GM10248 (cell line): ENCODE data around the gene SPINK8.

Source experiments
- CTCF ChIA-PET: fragments of 300-600 bp; sonication (Branson Sonifier 250); formaldehyde crosslinking; extraction: SDS; loops from one replicate; lab custom pipeline; 2021; ENCODE audit warnings: antibody characterized with exemption; lab: Yijun Ruan, JAX
- POLR2A ChIA-PET: fragments of 350-650 bp; sonication (Branson Sonifier 250); formaldehyde crosslinking; extraction: SDS; loops from one replicate; lab custom pipeline; 2020; ENCODE audit warnings: antibody characterized with exemption; lab: Yijun Ruan, JAX
- DNase-seq: peaks from one replicate; pipeline ENCODE4 v3.0.0; 2012; ENCODE audit errors: extremely low spot score
- TF ChIP-seq, protein P1 (sequence below): IDR thresholded peaks from 2 replicates; pipeline ENCODE4 v1.5.1; 2012; ENCODE audit warnings: mild to moderate bottlenecking, low read depth; ENCODE audit errors: extremely low read depth, missing control alignments, control extremely low read depth

SPINK8 gene

DNA sequence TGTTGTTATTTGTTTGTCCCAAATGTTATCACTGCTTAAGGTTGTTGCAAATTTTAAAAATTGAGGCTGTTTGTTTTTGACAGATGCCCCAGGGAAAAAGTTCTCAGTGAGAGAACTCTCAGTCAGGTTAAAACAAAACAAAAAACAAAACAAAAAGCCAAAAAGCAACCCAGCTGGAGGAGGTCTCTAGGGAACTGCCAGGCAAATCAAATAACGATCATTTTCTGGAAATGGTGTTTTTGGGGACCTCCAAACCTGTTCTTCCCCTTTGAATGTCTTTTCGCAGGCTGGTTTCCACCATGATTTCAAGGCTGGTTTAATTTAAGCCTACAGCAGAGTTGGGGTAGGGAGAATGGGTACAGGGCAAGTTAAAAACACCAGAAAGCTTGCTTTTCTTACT, 27.2 kb downstream of the SPINK8 start:
- TF ChIP-seq, protein P1, sequence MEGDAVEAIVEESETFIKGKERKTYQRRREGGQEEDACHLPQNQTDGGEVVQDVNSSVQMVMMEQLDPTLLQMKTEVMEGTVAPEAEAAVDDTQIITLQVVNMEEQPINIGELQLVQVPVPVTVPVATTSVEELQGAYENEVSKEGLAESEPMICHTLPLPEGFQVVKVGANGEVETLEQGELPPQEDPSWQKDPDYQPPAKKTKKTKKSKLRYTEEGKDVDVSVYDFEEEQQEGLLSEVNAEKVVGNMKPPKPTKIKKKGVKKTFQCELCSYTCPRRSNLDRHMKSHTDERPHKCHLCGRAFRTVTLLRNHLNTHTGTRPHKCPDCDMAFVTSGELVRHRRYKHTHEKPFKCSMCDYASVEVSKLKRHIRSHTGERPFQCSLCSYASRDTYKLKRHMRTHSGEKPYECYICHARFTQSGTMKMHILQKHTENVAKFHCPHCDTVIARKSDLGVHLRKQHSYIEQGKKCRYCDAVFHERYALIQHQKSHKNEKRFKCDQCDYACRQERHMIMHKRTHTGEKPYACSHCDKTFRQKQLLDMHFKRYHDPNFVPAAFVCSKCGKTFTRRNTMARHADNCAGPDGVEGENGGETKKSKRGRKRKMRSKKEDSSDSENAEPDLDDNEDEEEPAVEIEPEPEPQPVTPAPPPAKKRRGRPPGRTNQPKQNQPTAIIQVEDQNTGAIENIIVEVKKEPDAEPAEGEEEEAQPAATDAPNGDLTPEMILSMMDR, result no peak
- POLR2A ChIA-PET, result no interaction called here
- CTCF ChIA-PET, result interaction anchor here (0.8 kb wide), 1 partner anchor 71 kb away, joined by 3 read pairs; no protein-coding TSS in a partner anchor
- DNase-seq, result no peak

DNA sequence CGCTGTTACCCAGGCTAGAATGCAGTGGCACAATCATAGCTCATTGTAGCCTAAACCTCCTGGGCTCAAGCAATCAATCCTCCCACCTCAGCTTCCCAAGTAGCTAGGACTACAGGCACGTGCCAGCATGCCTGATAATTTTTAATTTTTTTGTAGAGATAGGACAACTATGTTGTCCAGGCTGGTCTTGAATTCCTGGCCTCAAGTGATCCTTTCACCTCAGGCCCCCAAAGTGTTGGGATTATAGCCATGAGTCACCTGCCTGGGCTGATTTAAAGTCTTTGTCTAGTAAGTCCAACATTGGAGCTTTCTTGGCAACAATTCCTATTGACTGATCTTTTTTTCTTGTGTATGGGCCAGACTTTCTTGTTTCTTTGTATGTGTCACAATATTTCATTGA, 28.1 kb downstream of the SPINK8 start:
- CTCF ChIA-PET, result no interaction called here
- POLR2A ChIA-PET, result no interaction called here
- TF ChIP-seq, protein P1, result no peak
- no peak for DNase-seq

DNA sequence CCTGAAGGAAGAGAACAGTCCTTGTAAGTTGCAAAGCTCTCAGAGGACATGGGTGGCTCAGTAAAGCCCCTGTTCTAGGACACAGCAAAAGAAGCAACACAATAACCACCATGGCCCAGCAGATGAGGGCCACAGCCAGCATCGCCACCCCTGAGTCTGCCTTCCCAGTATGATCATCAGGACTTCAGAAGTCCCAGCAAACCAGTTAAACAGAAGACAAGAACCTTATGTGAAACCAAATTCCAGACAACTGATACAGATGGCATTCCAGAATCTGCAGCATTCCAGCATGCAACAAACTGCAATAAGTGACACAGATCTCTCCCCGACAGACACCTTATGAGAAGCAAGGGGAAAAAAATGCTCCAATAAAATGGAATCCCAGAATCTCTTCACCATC, 30.4 kb downstream of the SPINK8 start:
- no peak for DNase-seq
- TF ChIP-seq, protein P1, result no peak
- CTCF ChIA-PET, result interaction anchor here (3.6 kb wide), 1 partner anchor 133 kb away, joined by 20 read pairs; no protein-coding TSS in a partner anchor
- POLR2A ChIA-PET, result no interaction called here

DNA sequence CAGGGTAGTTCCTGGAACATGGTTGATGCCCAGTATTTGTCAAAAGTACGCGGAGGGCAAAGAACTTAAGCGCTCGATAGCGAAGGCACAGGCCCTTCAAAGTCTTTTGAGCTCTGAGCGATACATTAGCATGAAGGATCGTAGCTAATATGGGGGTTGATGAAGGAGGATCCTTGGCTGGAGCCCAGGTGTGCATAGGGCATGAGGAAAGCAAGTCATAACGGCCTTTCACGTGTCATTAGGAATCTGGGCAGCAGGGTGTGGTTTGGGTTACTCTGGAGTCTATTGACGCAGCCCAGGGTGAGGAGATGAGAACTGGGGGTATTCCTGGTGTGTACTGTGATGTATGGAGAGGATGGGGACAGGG, 31.7 kb downstream of the SPINK8 start:
- POLR2A ChIA-PET, result interaction anchor here (0.6 kb wide), 1 partner anchor 595 kb away, joined by 4 read pairs; no protein-coding TSS in a partner anchor
- DNase-seq, result no peak
- CTCF ChIA-PET, result interaction anchor here (0.8 to 3.6 kb wide), 3 partner anchors 28 to 134 kb away, joined by 3 to 20 read pairs (median 3); no protein-coding TSS in a partner anchor
- TF ChIP-seq, protein P1, result no peak

DNA sequence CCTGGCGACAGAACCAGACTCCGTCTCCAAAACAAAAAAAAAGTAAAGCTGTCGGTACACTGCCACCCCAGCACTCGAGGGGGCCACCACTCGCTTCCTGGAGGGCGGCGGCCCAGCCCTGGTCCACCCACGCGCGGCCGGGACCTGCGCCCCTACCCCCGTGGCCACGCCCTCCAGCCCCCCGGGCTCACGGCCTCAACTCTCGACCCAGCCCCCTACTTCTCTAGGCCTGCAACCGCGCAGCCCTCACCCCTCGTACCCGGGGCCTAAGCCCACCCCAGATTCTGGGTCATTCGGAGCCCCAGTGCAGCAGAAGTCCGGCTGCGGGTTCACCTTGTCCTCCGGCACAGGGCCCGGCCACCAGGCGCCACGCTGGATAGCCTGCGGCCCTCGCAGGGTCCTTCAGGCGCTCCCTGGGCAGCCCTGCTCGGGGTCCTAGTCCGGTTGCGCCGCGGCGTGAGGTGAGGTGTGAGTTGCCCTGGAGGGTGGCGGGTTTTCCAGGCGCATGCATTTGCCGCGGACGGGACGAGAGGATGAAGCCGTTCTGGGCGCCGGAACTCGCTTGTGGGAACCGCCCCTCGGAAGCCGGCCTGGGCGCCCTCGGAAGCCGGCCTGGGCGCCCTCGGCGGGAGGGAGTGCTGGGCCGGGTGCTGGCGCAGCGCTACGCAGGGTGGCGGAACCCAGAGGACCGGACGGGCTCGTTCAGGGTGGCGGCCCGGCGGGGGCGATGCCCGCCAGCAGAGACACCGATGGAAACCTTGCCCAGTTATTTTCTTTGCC, 32.3 kb downstream of the SPINK8 start, which contains the start of gene NME6:
Gene NME6, minus strand, starts transcription at position 348 of the 780 bp plus-strand sequence.
- ChIA-PET POLR2A (interaction anchor here (0.6 kb wide), 1 partner anchor 595 kb away, joined by 4 read pairs; no protein-coding TSS in a partner anchor), CTCF (interaction anchor here (1.1 to 3.6 kb wide), 4 partner anchors 28 to 135 kb away, joined by 3 to 20 read pairs (median 4); no protein-coding TSS in a partner anchor)
- TF ChIP-seq, protein P1, result no peak
- DNase-seq, result peak; percentile 92

DNA sequence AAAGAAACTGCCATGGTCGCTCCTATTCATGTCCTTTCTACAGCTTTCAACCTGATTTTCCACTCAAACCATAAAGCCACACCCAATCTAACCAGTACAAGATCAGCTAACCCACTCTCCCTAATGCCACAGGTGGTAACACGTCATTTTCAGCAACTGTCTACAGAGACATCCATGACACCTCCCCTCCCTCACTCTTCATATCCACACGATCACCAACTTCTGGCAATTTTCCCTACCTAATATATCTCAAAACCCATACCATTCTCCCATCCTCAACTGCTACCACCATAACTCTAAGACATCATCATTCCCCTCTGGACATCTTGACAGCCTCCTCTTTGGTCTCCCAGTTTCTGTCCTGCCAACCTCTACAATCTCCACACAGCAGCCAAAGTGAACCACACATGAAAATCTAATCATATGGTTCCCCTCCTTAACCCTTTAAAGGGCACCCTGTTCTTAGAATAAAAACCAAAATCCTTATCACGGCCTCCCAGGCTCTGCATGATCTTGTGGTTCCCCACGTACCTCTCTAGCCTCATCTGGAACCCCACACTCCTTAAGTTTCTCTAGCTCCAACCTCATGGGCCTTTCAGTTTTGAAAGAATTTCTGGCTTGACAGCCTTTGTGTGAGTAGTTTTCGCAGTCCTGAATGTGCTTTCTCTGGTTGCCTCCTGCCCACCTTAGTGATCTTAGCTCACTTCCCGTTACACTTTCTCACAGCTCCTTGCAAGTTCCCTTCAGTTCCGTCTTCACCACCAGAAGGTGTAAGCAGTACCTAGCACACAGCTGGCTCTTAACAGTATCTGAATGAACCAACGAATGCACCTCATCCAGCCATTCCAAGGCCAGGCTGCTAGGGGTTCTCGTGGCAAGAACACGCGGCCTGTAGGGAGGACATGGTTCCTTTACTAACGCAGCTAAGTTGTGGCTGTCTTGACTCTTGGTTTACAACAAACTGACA, 33.4 kb downstream of the SPINK8 start:
- ChIA-PET CTCF (interaction anchor here (0.8 to 3.6 kb wide), 8 partner anchors 15 to 136 kb away, joined by 3 to 20 read pairs (median 4); no protein-coding TSS in a partner anchor), POLR2A (no interaction called here)
- TF ChIP-seq, protein P1, result no peak
- DNase-seq, result peak; percentile 71
